Progenitor cell of endocrine pancreas (in vitro differentiated cells): ENCODE measurements around the gene ADAMTS17. TPM values are rescaled to one million over a fixed set of nuclear protein-coding genes. Genes with fewer than 3 reads are reported as not detected.

Experiments used
- DNase-seq: peaks from one replicate; pipeline ENCODE4 v3.0.0; 2021; ENCODE audit warnings: low spot score; ENCODE audit not compliant: unreplicated experiment
- H3K27ac Mint-ChIP-seq: 2 replicates; pipeline ENCODE4 v1.8.0; 2021; ENCODE audit warnings: mild to moderate bottlenecking, moderate library complexity, mixed read lengths
- H3K27me3 Mint-ChIP-seq: 2 replicates; pipeline ENCODE4 v1.8.0; 2021; ENCODE audit warnings: mixed read lengths
- H3K36me3 Mint-ChIP-seq: 2 replicates; pipeline ENCODE4 v1.8.0; 2022; ENCODE audit warnings: mixed read lengths; ENCODE audit not compliant: insufficient read depth
- H3K4me1 Mint-ChIP-seq: 2 replicates; pipeline ENCODE4 v1.8.0; 2021; ENCODE audit warnings: low read depth, mixed read lengths
- H3K4me3 Mint-ChIP-seq: 2 replicates; pipeline ENCODE4 v1.8.0; 2021; ENCODE audit warnings: low read depth, mild to moderate bottlenecking, moderate library complexity, mixed read lengths
- H3K9me3 Mint-ChIP-seq: 2 replicates; pipeline ENCODE4 v1.8.0; 2021; ENCODE audit warnings: low read depth, mixed read lengths
- total RNA-seq: library from RNA; stranded (reverse); gene quantifications from 2 replicates; pipeline ENCODE4 v1.2.1, GENCODE V29; 2021
- TF ChIP-seq, protein P1 (sequence below): fragments of 200-600 bp; sonication (generic); IDR thresholded peaks from one replicate; pipeline ENCODE4 v1.5.0; 2021; ENCODE audit warnings: antibody characterized with exemption, mild to moderate bottlenecking; ENCODE audit not compliant: unreplicated experiment

Gene ADAMTS17
- total RNA-seq, 1 donor from 2014 or later = 3.5 TPM

DNA sequence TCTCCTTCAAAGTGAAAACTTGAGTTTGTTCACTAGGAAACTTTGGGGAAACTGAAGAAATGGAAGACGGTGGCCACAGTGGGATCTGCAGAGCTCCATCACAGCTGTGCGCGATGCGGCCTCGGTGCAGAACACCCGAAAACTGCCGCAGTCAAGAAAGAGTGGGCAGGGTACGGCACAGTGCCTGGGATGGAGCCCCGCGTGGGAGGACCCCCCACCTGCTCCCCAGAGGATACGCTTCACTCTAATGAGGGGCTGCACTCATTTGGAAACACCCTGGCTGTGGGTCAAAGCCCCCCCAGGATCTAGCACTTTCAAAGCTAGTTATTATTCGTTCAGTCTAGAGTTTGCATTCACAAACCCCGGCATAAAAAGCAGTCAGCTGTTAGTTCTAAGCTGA lies 9.5 kb downstream of the ADAMTS17 start:
- TF ChIP-seq, protein P1, sequence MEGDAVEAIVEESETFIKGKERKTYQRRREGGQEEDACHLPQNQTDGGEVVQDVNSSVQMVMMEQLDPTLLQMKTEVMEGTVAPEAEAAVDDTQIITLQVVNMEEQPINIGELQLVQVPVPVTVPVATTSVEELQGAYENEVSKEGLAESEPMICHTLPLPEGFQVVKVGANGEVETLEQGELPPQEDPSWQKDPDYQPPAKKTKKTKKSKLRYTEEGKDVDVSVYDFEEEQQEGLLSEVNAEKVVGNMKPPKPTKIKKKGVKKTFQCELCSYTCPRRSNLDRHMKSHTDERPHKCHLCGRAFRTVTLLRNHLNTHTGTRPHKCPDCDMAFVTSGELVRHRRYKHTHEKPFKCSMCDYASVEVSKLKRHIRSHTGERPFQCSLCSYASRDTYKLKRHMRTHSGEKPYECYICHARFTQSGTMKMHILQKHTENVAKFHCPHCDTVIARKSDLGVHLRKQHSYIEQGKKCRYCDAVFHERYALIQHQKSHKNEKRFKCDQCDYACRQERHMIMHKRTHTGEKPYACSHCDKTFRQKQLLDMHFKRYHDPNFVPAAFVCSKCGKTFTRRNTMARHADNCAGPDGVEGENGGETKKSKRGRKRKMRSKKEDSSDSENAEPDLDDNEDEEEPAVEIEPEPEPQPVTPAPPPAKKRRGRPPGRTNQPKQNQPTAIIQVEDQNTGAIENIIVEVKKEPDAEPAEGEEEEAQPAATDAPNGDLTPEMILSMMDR = no peak
- Mint-ChIP-seq H3K9me3 (no peaks in the 10 kb centered on the region), H3K4me1 (peaks cover 4% of the 10 kb centered on the region), H3K36me3 (no peaks in the 10 kb centered on the region), H3K27me3 (peaks cover 55% of the 10 kb centered on the region), H3K27ac (no peak overlapping the region), H3K4me3 (no peak overlapping the region)
- DNase-seq = no peak

DNA sequence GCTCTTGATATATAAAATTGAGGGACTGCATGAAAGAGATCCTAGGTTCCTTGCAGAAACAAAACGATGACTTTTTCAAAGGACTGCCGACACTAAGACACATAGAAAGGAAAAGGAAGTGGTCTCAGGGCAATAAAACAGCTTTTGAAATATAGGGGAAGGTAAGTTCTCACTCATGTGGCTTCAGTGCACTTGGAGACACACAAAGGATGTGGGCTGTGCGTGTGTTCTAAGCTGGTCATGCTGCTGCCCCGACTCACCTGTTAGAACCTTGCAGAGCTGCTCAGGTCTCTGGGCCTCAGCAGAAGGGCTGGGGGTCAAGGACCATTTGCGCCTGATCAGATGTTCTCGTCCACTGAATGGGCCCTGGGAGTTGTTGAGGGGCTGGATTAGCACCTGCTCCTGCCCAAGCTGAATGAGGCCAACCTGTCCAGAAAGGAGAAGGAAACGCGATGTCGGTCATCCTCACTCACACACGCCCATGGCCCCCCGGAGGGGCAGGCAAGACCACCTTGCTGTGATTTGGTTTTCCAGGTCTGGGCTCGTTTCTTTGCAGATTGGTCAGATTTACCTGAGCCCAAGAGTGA lies 11.1 kb downstream of the ADAMTS17 start:
- TF ChIP-seq, protein P1 = no peak
- no peaks in the 10 kb centered on the region for H3K36me3 Mint-ChIP-seq
- no peak overlapping the region for H3K27ac Mint-ChIP-seq
- no peak overlapping the region for H3K4me3 Mint-ChIP-seq
- H3K27me3 Mint-ChIP-seq = peaks cover 46% of the 10 kb centered on the region
- DNase-seq = no peak
- no peaks in the 10 kb centered on the region for H3K9me3 Mint-ChIP-seq
- peaks cover 2% of the 10 kb centered on the region for H3K4me1 Mint-ChIP-seq

DNA sequence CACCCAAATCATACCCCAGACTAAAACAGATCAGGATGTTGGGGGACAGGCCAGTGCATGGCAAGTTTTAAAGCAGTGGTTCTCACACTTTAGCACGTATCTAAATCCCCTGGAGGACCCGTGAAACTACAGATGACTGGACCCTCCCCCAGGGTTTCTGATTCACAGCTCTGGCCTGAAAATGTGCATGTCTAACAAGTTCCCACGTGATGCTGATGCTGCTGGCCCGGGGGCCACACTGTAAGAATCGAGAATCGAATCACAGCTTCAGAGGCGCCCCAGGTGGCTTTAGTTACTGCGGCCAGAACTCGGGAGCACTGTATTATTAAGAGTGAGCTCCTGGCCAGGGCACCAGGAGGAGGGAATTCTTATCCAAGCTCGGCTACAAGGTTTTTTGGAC lies 11.6 kb downstream of the ADAMTS17 start:
- H3K27me3 Mint-ChIP-seq = peaks cover 41% of the 10 kb centered on the region

DNA sequence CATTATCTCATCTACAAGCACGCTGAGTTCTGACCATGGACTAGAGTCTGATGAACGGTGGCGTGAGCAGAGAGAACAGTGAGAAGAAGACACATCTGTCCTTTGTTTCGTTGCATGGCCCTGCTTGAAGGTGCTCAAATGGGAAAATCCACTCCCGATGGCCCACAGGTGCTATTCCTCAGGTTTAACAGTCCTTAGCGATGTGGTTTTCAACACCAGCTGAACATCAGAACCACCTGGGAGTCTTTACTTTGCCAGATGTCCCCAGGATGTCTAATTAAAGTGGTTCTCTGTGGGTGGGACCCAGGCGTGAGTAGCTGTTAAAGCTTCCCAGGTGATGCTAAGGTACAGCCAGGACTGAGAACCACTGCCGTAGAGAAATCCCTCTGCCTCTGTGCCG lies 13.0 kb downstream of the ADAMTS17 start:
- peaks cover 28% of the 10 kb centered on the region for H3K27me3 Mint-ChIP-seq
- no peak overlapping the region for H3K4me3 Mint-ChIP-seq
- H3K36me3 Mint-ChIP-seq = no peaks in the 10 kb centered on the region
- DNase-seq = no peak
- no peaks in the 10 kb centered on the region for H3K4me1 Mint-ChIP-seq
- H3K27ac Mint-ChIP-seq = no peak overlapping the region
- H3K9me3 Mint-ChIP-seq = no peaks in the 10 kb centered on the region
- TF ChIP-seq, protein P1 = no peak

More for the DNA sequence above, 11.6 kb downstream of the ADAMTS17 start:
- Mint-ChIP-seq H3K9me3 (no peaks in the 10 kb centered on the region), H3K27ac (no peak overlapping the region), H3K4me1 (peaks cover 2% of the 10 kb centered on the region), H3K36me3 (no peaks in the 10 kb centered on the region), H3K4me3 (no peak overlapping the region)
- TF ChIP-seq, protein P1 = no peak
- no peak for DNase-seq

DNA sequence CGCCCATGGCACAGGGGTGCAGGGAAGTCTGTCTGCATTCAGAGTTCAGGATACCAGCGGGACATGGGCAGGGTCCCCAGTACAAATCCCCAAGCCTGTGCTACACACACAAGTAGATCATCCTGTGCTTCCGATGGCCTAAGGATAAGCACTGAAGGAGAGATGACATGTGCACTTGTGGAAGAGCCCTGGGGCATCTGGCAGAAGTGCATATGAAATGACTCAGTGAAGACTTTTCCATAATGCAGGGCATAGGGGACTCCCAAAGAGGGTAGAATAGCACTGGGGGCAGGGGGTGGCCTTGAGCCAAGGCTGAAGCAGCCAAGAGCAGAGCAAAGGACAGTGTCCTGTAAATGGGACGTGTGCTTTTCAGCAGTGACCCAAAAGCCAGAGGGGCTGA lies 22.9 kb downstream of the ADAMTS17 start:
- TF ChIP-seq, protein P1 = no peak
- Mint-ChIP-seq H3K27me3 (peaks cover 2% of the 10 kb centered on the region), H3K4me3 (no peak overlapping the region), H3K36me3 (peaks cover 2% of the 10 kb centered on the region), H3K4me1 (peaks cover 2% of the 10 kb centered on the region), H3K27ac (no peak overlapping the region), H3K9me3 (peaks cover 7% of the 10 kb centered on the region)
- no peak for DNase-seq
